GM21447 (cell line): ENCODE measurements around the gene EVI5.

Experiments used
- ATAC-seq: cut with Tn5 transposase; IDR thresholded peaks from one replicate; pipeline ENCODE4 v1.9.1; 2021; ENCODE audit not compliant: unreplicated experiment

The EVI5 gene

DNA sequence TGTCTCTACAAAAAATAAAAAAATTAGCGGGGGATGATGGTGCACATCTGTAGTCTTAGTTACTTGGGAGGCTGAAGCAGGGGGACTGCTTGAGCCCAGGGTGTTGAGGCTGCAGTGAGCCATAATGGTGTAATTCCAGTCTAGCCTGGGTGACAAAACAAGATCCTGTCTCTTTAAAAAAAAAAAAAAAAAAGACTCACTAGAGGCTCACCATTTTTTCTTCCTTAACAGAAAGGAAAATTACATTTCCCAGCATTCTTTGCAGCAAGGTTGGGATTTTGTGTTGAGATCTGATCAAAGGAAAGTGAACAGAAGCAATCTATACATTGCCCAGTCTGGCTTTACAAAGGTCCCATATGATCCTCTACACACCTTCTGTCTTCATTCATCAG is 319.7 kb downstream of the EVI5 start:
- ATAC-seq, result no peak

DNA sequence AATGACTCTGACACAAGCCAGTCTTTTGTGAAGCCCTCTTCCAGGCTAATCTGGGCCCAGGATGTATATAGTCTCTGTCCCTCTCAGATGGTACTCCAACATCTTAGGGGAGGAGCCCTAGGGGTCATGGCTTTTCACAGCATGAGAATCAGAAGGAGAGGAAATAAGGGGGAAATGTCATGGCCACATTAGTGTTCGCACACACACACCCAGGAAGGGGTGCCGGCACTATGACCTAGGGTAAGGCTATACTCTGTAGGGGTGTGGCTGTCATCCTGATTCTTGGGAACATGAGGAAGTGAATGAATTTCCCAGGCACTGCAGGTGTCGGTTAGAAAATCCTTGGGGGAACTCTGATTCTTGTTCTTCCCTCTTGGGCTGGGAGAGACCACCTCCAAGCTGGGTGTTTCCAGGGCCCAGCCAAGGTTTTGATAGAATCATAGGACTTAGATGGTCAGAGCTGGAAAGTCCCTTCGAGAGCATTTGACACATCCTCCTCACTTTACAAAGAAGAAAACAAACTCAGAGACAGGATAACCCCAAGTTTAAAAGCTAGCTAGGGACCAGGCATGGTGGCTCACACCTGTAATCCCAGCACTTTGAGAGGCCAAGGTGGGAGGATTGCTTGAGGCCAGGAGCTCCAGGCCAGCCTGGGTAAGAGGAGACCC is 320.2 kb downstream of the EVI5 start:
- no peak for ATAC-seq

DNA sequence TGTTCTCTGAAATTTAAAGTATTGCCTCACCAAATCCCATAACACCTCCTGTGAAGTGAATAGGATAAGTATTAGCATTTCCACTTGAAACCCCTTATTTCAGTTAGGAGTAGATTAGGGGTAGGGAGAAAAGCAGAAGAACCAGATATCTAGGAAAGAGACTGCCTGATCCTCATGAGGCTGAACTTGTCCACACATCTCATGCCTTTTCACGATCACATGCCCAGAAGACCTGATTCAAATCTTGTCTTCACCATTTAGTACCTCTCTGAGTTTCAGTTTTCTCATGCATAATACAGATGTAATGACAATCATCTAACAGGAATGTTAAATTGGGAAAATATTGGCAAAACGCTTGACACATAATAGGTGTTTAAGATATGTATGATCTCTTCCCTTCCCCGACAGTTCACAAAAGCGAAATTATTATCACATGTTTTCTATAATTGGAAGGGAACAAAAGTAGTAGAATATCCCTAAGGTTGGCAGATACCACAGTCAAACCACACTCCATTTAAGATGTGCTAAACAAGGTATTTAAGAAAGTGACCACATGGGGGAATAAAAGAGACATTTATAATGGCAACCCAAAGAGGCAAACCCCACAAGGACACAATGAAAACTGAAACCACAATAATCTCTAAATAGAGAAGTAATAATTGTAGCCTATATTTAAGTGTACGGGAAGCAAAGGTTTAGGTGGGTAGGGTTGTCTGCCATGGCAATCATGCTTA is 323.4 kb downstream of the EVI5 start:
- peak; percentile 63 for ATAC-seq

DNA sequence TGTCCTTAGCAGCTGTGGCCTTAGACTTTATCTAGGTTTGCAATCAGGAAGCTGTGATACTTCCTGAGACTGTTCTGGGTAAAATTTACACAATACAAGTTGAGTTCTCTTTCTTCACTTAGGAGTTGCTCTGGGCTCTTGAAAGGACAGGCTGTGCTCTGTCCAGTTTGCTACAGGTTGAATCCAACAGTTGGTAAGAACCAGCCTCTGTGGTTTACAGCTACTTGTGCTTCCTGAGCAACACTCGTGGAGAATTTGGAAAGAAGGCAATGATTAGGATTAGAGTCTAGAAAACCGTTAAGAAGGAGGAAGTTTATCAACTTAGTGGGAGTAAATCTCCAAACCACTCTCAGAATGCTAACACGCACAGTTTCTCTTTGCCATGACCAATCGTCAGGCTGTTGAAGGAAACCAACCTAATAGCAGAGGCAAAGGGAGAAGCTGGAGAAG is 325.0 kb downstream of the EVI5 start:
- ATAC-seq, result no peak
